IPS-18c (cell line): Measurements from ENCODE around the gene SLIT3.

ENCODE experiments used
- H3K4me3 ChIP-seq: 2 replicates; pipeline ENCODE4 v1.7.0; 2013; ENCODE audit warnings: low read depth, mild to moderate bottlenecking, low read length, moderate library complexity; ENCODE audit not compliant: insufficient read depth
- H3K9me3 ChIP-seq: one replicate; pipeline ENCODE4 v1.6.1; 2013; ENCODE audit warnings: mild to moderate bottlenecking, low read length, moderate library complexity; ENCODE audit not compliant: control insufficient read depth, insufficient read depth

The SLIT3 gene

DNA sequence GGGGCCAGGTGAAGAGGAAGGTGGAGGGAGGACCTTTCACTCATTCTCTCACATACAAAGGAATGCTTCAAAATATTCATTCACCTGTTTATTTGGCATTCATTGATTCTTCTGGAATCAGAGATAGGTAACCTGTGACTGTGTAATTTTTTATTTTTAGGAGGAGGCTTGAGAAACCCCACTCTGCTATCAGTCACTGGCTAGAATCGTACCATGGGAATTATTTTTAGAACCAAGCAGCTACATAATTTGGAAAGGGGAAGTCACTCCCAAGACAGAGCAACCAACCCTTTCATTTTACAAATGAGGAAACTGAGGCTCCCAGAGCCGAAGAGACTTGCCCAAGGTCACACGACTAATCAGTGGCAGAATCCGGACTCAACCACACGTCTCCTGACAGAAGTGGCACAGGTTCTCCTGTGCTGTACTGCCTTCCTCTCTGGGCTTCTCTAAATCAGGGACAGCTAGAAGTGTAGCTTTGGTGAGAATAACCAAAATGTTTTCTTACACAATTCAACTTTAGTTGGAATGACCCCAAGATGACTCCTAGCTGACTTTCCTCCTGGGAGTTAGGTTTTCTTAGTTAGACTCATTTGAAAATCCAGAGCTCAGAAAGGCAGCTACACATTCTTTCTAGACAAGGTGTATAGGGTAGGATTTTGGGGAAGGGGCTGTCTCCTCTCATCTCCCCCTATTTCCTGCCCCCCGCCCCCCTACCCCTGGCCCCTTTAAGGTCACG lies 457.5 kb downstream of the SLIT3 start:
- H3K9me3 ChIP-seq = no peaks in the 10 kb centered on the region
- no peak overlapping the region for H3K4me3 ChIP-seq

DNA sequence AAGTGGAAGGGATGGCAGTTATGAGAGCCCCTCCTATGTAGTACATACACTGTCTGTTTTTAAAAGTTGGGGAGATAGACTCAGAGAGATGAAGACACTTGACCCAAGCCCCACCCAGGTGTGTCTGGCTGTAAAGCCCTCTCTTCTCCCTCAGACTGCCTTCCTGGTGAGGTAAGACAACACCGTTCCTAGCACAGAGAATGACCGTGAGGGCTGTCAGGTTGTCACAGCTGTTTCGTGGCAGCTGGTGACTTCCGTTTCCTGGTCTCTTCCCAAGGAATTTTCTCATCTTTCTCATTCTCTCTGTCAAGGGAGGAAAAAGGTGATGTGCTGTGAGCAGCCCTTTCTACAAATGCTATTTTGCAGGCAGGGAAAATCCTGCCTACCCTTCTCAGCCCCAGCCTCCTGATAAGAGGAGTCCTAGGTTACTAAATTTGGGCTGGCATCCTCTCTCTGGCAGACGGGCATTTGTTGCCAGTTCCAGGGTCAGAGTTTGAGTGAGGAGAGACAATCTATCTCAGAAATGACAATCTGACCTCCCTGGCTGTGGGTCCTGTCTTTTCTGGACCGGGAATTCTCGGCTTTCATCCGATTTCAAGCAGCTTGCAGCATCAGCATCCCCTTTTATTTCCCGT lies 458.3 kb downstream of the SLIT3 start:
- no peak overlapping the region for H3K4me3 ChIP-seq
- no peaks in the 10 kb centered on the region for H3K9me3 ChIP-seq

DNA sequence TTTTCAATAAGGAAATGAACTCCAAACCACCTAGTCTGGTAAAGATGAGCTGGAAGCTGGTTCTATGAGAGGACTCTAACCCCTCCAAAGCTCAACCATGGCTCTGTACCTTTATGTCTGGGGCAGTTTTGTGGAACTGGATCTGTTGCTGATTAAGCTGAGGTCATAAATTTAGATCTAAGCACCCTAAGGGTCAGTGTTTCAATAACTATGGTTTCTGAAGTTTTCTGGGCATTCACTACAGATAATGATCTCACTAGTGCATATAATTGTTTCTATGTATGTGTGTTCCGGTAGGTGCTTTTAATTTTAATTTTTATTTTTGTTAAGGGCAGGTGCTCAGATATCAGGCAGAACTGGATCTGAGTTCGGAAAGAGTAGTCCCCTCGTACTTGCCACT lies 463.1 kb downstream of the SLIT3 start:
- H3K4me3 ChIP-seq = no peak overlapping the region
- H3K9me3 ChIP-seq = no peaks in the 10 kb centered on the region

DNA sequence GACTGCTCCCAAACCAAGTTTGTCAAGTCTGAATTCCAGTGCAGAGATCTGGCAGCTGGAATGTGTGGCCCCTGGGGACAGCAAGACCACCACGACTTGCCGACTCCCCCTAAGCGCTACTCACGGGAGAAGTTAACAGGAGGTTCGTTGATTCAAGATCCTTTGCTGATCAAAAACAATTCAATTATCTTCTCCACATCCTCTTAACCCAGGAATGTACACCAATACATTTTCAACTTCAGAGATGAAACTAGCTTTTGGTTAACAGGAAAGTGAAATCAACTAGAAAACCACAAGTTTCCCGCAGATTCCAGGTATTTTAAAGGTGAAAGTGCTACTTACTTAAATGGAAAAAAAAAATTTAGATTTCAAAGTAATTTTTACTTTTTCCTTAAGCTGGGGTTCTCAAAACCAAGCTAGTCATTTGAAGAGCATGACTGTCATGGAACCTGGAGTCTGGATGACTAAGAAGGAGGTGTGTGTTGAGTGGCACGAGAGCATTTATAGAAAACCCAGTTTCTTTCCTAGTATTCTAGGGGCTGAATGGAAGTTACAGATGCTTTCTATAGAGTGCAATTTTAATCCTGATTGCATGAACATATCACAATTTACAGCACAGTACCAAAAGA lies 464.2 kb downstream of the SLIT3 start:
- Histone ChIP-seq H3K9me3 (no peaks in the 10 kb centered on the region), H3K4me3 (no peak overlapping the region)

DNA sequence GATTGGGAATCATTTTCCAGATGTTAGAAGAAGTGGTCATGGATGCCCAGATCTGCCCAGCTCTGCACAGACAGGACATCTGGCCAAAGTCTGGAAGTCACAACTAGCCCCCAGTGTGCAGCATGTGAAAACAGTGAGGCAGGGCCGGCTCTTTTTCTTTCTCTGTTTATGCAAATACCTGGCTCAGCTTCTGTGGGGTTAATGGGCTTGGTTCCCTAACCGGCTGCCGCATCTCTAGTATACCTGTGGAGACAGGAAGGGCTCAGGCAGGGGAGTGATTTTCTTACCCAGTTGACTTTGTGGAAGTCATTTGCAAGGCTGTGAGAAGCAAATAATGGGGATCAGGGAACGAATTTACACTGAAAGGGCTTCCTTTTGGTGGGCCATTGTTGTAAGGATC lies 467.0 kb downstream of the SLIT3 start:
- no peaks in the 10 kb centered on the region for H3K9me3 ChIP-seq
- no peak overlapping the region for H3K4me3 ChIP-seq

DNA sequence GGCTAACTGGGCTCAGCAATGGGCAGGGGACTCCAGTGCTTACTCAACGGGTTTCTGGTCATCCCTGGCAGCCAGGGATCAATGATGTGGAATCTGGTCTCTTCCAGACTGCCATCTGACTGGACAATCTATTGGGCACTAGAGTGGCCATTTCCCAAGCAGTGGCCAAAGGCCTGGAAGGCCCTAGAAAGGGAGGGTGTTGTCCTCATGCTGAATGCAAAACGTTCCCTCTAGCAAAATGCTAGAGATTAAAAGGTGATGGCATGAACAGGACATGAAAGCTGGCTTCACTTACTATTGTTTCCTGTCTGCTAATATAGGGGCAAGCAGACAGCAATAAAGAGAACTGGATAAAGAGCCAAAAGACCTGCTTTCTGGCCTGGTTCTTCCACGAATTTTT lies 467.6 kb downstream of the SLIT3 start:
- Histone ChIP-seq H3K9me3 (no peaks in the 10 kb centered on the region), H3K4me3 (no peak overlapping the region)

DNA sequence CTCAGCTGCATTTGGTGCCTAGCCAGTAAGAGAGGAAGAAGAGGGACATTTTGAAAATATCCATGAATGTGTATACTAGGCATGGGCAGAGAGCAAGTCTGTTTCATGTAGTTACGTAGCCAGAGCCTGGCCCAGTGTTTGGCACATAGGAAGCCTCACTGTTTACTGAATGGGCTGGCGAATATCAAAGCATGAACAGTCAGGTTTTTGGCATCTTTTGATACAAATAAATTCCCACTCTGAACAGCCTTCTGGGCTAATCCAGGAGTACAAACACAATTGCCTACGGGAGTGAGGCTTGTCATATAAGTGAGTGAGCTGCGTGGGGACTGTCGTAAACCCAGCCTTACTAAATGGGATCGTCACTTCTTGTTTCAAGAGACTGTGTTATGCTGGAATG lies 468.6 kb downstream of the SLIT3 start:
- no peaks in the 10 kb centered on the region for H3K9me3 ChIP-seq

DNA sequence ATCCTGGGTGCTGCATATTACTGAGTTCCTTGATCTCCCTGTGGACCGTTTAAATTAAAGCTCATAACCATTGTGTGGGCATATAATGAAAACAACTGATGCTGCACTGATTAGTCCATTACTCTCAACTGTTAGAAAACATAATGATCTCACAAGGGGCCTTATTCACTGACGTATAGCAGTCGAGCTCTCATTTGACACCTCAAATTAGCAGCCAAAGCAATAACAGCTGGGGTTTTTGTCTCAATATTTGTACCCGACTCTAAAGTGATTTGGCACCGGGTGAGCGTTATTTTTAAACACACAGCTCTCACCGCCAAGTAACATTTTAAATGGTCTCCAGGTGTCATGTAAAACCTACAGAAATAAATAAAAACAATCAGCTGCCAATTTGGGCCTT lies 469.6 kb downstream of the SLIT3 start:
- H3K4me3 ChIP-seq = no peak overlapping the region
- H3K9me3 ChIP-seq = no peaks in the 10 kb centered on the region

More for the DNA sequence above, 468.6 kb downstream of the SLIT3 start:
- H3K4me3 ChIP-seq = no peak overlapping the region

DNA sequence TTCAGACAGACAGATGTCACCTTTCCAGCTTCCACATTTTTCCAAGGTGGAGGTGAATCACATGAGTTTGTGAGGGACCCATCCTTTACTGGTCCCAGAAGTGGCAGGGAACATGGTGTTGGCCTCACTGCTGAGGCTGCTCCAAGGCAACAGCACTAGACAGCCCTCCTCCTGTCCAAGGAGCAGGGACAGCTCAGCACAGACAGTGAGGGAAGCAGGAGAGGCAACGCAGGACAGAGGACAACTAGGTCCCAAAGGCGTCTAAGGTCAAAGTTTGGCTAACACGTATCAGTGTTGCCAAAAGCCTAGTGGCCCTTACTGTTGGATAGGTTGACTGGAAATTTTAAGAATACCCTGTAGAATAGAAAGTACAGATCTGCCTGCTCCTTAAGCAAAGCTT lies 470.1 kb downstream of the SLIT3 start:
- Histone ChIP-seq H3K4me3 (no peak overlapping the region), H3K9me3 (no peaks in the 10 kb centered on the region)

DNA sequence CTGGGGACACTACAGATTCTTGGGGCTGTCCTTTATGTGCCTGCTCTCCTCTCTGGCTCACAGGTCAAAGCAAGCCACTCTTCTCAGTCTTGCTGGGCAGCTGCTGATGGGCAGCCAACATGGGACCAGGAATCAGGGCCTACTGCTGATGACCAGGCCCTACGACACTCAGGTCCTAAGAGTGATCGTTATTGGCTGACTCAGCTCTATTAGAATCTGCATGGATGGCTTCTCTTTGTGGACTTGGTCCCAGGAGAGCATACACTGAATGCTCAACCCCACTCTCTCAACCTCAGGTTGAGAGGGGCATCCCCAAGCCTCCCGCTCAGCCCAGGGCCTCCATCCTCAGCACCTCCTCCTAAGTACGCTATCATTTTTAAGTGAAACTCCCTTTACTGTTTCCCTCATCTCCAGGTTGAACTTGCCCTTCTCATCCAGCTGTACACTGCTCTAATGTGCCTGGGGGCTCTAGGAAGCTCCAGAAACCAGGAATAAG lies 471.0 kb downstream of the SLIT3 start:
- Histone ChIP-seq H3K4me3 (no peak overlapping the region), H3K9me3 (no peaks in the 10 kb centered on the region)

DNA sequence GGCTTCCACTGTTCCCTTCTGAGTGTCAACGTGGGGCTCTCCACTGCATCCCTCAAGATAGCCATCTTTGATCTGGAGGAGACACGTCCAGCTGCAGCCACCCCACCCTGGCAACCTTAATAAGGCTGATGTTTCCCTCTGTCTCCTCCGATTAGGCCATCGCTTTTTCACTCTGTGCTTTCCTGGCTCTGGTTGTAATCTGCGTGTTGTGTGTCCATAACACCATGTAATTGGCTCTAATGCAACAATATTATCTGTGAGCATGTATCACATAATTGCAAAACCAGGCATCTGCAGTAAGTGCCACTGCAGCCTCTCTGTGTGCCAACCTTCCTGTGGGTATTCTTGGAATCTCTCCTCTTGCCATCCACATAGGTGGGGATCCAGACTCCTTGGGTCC lies 471.9 kb downstream of the SLIT3 start:
- Histone ChIP-seq H3K4me3 (no peak overlapping the region), H3K9me3 (no peaks in the 10 kb centered on the region)

DNA sequence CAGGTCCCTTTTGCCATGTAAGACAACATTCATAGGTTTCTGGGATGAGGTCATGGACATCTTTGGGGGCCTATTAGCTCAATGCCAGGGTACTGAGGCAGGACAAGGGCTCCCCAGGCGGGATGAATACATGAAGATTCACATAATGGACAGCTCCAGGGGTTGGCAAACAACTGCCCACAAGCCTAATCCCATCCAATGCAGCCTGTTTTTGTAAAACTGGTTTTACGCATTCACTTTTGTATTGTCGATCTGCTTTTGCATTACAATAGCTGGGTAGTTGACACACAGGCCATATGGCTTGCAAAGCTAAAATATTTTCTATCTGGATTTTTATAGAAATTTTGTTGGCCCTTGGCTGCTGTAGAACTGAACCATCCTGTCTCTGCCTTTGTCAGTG lies 473.3 kb downstream of the SLIT3 start:
- Histone ChIP-seq H3K4me3 (no peak overlapping the region), H3K9me3 (no peaks in the 10 kb centered on the region)

DNA sequence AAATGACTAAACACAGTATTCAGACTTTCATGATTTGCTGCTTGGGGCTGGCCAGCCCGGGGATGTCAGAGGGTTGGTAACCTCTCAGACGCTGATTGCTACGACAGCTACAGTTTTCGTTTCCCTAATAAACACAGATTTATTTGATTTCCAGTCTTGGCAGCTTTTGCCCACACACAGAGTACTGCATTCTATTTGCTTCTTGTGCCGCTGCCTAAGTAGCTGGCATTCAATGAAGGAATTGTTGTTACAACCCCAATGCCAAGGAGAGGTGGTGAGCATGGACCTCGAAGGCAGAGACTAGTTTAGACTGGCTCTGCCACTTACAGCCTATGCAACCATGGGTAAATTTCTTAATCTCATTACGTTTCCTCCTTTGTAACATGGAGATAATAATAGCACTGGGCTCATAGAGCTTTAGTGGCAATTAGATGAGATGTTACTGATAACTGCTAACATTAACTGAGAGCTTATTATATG lies 474.7 kb downstream of the SLIT3 start:
- no peak overlapping the region for H3K4me3 ChIP-seq
- no peaks in the 10 kb centered on the region for H3K9me3 ChIP-seq

DNA sequence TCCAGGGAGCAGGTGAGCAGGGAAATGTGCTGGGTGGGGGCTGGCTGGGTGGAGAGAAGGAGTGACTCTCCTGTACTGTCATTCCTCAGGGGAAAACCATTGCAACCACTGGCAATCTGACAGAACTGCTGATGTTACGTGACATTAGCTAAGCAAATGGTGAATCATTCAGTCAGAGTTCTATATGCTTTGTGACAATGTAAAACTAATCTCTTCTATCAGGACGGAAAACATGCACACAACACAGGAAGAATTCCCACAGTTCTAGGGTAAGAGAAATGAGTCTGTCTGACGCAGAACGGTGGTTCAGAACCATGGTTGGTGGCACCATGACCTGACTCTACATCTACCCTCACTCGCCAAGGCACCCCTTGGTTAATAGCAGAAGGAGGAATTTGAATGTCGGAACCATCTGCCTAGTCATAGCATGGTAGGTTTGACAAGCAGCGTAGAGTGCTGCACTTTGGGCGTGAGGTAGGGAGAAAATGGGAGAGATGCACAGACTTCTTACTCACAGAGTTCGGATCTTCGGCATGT lies 478.1 kb downstream of the SLIT3 start:
- no peak overlapping the region for H3K4me3 ChIP-seq
- H3K9me3 ChIP-seq = peaks cover 2% of the 10 kb centered on the region

DNA sequence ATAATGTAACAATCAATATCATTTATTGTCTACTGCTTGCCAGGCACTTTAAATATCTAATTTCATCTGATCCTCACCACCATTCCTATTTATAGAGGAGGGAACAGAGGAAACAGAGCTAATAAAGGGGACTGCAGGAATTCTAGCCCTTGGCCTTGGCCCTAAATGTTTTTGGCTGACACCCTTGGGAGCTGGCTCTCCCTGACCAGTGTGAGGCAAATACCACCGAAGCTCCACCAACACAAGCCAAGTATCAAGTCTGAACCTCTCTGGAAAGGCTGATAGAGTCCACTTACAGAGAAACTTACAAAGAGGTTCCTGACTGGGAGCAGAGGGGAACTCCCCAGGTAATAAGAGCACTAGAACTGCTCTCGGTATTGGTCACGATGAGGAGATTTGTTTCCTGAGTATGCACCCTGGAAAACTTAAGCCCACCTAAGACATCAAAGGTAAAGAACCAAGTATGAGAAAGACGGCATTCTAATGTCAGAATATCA lies 478.6 kb downstream of the SLIT3 start:
- H3K9me3 ChIP-seq = peaks cover 2% of the 10 kb centered on the region

DNA sequence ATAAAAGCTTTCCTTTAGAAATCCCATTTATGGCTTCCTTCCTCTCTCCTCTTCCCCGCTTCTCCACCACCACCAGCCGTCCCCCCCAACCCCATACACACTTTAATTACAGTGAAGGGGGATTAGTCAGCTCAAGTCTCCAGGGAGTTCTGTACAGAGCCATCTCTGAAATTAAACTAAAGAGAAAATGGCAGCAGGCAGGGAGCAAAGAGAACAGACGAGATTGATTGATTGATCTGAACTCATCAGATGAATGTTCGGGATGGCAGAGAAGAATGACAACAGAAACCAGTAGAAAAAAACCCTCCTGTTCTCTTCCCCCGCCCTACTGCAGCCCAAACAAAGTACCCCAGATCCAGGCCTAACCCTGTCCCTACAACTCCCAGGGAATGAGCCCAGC lies 480.1 kb downstream of the SLIT3 start:
- Histone ChIP-seq H3K4me3 (no peak overlapping the region), H3K9me3 (peaks cover 2% of the 10 kb centered on the region)

More for the DNA sequence above, 478.6 kb downstream of the SLIT3 start:
- no peak overlapping the region for H3K4me3 ChIP-seq

DNA sequence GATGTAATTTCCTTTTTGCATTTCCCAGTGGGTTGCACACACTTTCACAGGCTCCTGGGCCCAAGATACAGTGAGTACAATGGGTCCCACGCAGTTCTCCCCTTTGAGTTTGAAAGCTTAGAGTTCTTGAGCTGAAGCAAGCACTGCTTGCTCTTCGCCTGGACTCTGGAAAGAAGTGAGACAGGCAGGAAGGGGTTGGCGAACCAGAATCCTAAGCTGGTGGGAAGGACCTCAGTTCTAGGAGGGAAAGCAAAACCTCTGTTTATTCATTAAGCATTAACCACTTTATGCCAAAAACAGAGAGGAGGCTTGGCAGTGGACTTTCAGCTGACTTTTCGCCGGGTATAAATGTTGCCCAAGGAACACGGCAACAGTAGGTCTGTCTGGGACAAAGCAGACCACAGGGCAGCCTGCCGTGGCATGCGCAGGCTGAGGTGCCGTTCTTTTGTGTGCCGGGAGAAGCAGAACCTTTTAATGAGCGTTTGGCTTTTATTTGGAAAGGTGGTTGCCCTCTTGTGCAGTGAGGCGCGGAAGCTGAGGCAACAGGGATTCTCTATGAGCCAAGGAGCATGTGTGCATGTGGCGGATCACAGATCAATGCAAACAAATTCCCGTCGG lies 481.8 kb downstream of the SLIT3 start:
- H3K4me3 ChIP-seq = no peak overlapping the region
- H3K9me3 ChIP-seq = peaks cover 2% of the 10 kb centered on the region
